SH-SY5Y (cell line): ENCODE measurements around the gene YIPF6.

Experiments
- GATA2 ChIP-seq: IDR thresholded peaks from 2 replicates; pipeline ENCODE4 v1.6.1; 2011; ENCODE audit warnings: mild to moderate bottlenecking, low read depth, low read length
- GATA3 ChIP-seq: IDR thresholded peaks from 2 replicates; pipeline ENCODE4 v1.6.1; 2011; ENCODE audit warnings: low read depth, mild to moderate bottlenecking, low read length, moderate library complexity

The YIPF6 gene

GRCh38 chrX:68498044-68498507, 775 bp upstream of the YIPF6 start:
- no peak for TF ChIP-seq GATA3
- no peak for TF ChIP-seq GATA2

GRCh38 chrX:68499543-68500504, 973 bp downstream of the YIPF6 start:
- TF ChIP-seq GATA2, result no peak
- no peak for TF ChIP-seq GATA3

GRCh38 chrX:68503836-68504636, 5.2 kb downstream of the YIPF6 start:
- TF ChIP-seq GATA3, result no peak
- no peak for TF ChIP-seq GATA2

- TF ChIP-seq GATA3 (no peak), GATA2 (no peak)
These were observed 7.8 kb downstream of the YIPF6 start for GRCh38 chrX:68506649-68507048.

- TF ChIP-seq GATA3 (no peak), GATA2 (no peak)
These were observed 9.9 kb downstream of the YIPF6 start for GRCh38 chrX:68508799-68509198.

GRCh38 chrX:68511255-68511654, 12.4 kb downstream of the YIPF6 start:
- TF ChIP-seq GATA3 (no peak), GATA2 (no peak)

- TF ChIP-seq GATA3, result no peak
- TF ChIP-seq GATA2, result no peak
These were observed 34.1 kb downstream of the YIPF6 start for GRCh38 chrX:68532831-68533533.

GRCh38 chrX:68533656-68534055, 34.8 kb downstream of the YIPF6 start:
- TF ChIP-seq GATA3 (no peak), GATA2 (no peak)

- TF ChIP-seq GATA2 (no peak), GATA3 (no peak)
These were observed 35.8 kb downstream of the YIPF6 start for GRCh38 chrX:68534691-68535090.

- TF ChIP-seq GATA3 (no peak), GATA2 (no peak)
These were observed 37.6 kb downstream of the YIPF6 start for GRCh38 chrX:68536429-68536828.

GRCh38 chrX:68536884-68537283, 38.0 kb downstream of the YIPF6 start:
- TF ChIP-seq GATA2 (no peak), GATA3 (no peak)

GRCh38 chrX:68550193-68550592, 51.3 kb downstream of the YIPF6 start:
- TF ChIP-seq GATA3 (no peak), GATA2 (no peak)

- no peak for TF ChIP-seq GATA2
- no peak for TF ChIP-seq GATA3
These were observed 57.2 kb downstream of the YIPF6 start for GRCh38 chrX:68556036-68556435.

GRCh38 chrX:68568136-68568535, 69.3 kb downstream of the YIPF6 start:
- TF ChIP-seq GATA2 (no peak), GATA3 (no peak)

GRCh38 chrX:68570598-68570997, 71.7 kb downstream of the YIPF6 start:
- TF ChIP-seq GATA2 (no peak), GATA3 (no peak)
